Measurements from ENCODE around the gene PPP1R36. TPM values are rescaled to one million over a fixed set of nuclear protein-coding genes. Genes with fewer than 3 reads are reported as not detected.

Gene PPP1R36
- total and polyA plus RNA-seq, 2 of the 13 experiments (the other 11 are each of a cell fraction or from before 2014, with no cell fraction given) = 0.11 to 0.17 TPM

- H3K4me2 ChIP-seq (ENCODE audit: low read depth, low read length) = peak overlapping the region; percentile 85
- H3K36me3 ChIP-seq (replicated peaks in 1 of 2; ENCODE audit: control insufficient read depth in 1 of 2, insufficient read depth in 2 of 2, low read length in 2 of 2) = no peaks in the 10 kb centered on the region
- FAIRE-seq = no peak
- peak overlapping the region; percentile 95 for H3K9ac ChIP-seq (ENCODE audit: insufficient read depth, low read depth, low read length)
- BruUV-seq (replicated peaks) = TSS peak; percentile 53
- ATAC-seq = no peak
- H2AFZ ChIP-seq (ENCODE audit: low read length) = no peak overlapping the region
- no peak for DNase-seq (ENCODE audit: low spot score)
- H3K27ac ChIP-seq (ENCODE audit: extremely low read length, insufficient read depth, low read length) = peak overlapping the region; percentile 99
- WGBS (ENCODE audit: low lambda C conversion rate) = 3% methylated on average over 14 of the region's 29 CpGs
- peaks cover 55% of the 10 kb centered on the region for H3K4me1 ChIP-seq (ENCODE audit: insufficient read depth, low read length)
- POLR2A ChIA-PET = interaction anchor here (1.0 kb wide), 1 partner anchor 115 kb away, joined by 3 read pairs; the partner anchor contains the start of gene MTHFD1
- in situ Hi-C loops (cut with HindIII; ENCODE audit: extremely low pct_ligation_motif_present, low pct_unique_long_range_greater_than_20kb) = no loop called here
- intact Hi-C loops (cut with micrococcal nuclease; ENCODE audit: unreplicated experiment) = no loop called here
- no peaks in the 10 kb centered on the region for H3K9me3 ChIP-seq (ENCODE audit: low read length)
- H4K20me1 ChIP-seq (ENCODE audit: insufficient read depth, low read length) = peaks cover 22% of the 10 kb centered on the region
- no peaks in the 10 kb centered on the region; a peak in 1 of 5 replicates for H3K27me3 ChIP-seq (ENCODE audit: control insufficient read depth in 1 of 2, insufficient read depth in 2 of 2, low read length in 2 of 2)
- peak overlapping the region; percentile 93 to 98 (median 96) for H3K4me3 ChIP-seq (replicated peaks in 1 of 3; ENCODE audit: insufficient read depth in 1 of 3, low read depth in 2 of 3, low read length in 3 of 3)
- peaks cover 42% of the 10 kb centered on the region for H3K79me2 ChIP-seq (ENCODE audit: insufficient read depth, low read length)
- CTCF ChIA-PET (ENCODE audit: low intra/inter-chr PET ratio, low total read pairs) = no interaction called here
- TF ChIP-seq PCBP1 (IDR thresholded peaks at IDR 0.05; ENCODE audit: borderline replicate concordance, low read depth, low read length) (no peak), GABPB1 (CRISPR knock-in tag; IDR thresholded peaks at IDR 0.05) (no peak), FOXA3 (CRISPR knock-in tag; IDR thresholded peaks at IDR 0.05) (no peak), TFDP2 (CRISPR knock-in tag; IDR thresholded peaks at IDR 0.05) (no peak), ZNF772 (CRISPR knock-in tag; IDR thresholded peaks at IDR 0.05) (no peak), ZNF224 (CRISPR knock-in tag; IDR thresholded peaks at IDR 0.05) (peak; percentile 29; the same call in 1 of the 2 replicates), NFAT5 (CRISPR knock-in tag; IDR thresholded peaks at IDR 0.05) (no peak), MAZ (IDR thresholded peaks at IDR 0.05; ENCODE audit: borderline replicate concordance, low read depth, low read length) (no peak), MAZ (CRISPR knock-in tag; IDR thresholded peaks at IDR 0.05; ENCODE audit: low read depth) (no peak), ZNF431 (CRISPR knock-in tag; IDR thresholded peaks at IDR 0.05; ENCODE audit: borderline replicate concordance, low read depth) (no peak), TAF1 (CRISPR knock-in tag; IDR thresholded peaks at IDR 0.05) (no peak), TBP (CRISPR knock-in tag; IDR thresholded peaks at IDR 0.05) (no peak), ARNT (IDR thresholded peaks at IDR 0.05) (no peak), GPN1 (CRISPR knock-in tag; IDR thresholded peaks at IDR 0.05; ENCODE audit: borderline replicate concordance) (no peak), SP140L (CRISPR knock-in tag; IDR thresholded peaks at IDR 0.05; ENCODE audit: borderline replicate concordance) (no peak), MED8 (CRISPR knock-in tag; IDR thresholded peaks at IDR 0.05; ENCODE audit: insufficient replicate concordance) (no peak), HNRNPLL (IDR thresholded peaks at IDR 0.05; ENCODE audit: low read depth, low read length, poor library complexity, severe bottlenecking) (peak; percentile 89), STAT5B (CRISPR knock-in tag; IDR thresholded peaks at IDR 0.05) (no peak), MEIS1 (CRISPR knock-in tag; IDR thresholded peaks at IDR 0.05; ENCODE audit: borderline replicate concordance) (0 out of 2 replicates have a peak, but pooled peaks have one; percentile 13), ASH2L (IDR thresholded peaks at IDR 0.05; ENCODE audit: insufficient read length, low read depth, low read length) (no peak)
These were observed 46.8 kb upstream of the PPP1R36 start for GRCh38 chr14:64502887-64503433.

All from HepG2 (cell line).